ENCODE data around the gene CXCL10.

DNA sequence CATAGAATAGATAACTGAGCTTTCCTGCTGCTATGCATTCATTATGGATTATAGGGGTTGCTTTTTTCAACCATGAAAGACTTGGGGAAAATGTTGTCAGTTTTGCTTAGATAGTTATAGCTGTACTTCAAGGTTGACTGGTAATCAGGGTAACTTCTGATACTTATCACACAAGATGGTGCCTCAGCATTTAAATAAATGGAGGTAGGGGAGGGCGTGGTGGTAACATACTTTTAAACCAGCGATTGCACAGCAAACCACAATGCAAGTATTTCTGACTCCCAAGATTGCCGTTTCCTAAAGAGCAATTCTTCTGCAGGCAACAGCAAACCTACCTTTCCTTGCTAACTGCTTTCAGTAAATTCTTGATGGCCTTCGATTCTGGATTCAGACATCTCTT, 1.3 kb downstream of the CXCL10 start:
- TF ChIP-seq, protein P1, sequence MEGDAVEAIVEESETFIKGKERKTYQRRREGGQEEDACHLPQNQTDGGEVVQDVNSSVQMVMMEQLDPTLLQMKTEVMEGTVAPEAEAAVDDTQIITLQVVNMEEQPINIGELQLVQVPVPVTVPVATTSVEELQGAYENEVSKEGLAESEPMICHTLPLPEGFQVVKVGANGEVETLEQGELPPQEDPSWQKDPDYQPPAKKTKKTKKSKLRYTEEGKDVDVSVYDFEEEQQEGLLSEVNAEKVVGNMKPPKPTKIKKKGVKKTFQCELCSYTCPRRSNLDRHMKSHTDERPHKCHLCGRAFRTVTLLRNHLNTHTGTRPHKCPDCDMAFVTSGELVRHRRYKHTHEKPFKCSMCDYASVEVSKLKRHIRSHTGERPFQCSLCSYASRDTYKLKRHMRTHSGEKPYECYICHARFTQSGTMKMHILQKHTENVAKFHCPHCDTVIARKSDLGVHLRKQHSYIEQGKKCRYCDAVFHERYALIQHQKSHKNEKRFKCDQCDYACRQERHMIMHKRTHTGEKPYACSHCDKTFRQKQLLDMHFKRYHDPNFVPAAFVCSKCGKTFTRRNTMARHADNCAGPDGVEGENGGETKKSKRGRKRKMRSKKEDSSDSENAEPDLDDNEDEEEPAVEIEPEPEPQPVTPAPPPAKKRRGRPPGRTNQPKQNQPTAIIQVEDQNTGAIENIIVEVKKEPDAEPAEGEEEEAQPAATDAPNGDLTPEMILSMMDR (IDR thresholded peaks at IDR 0.05): no peak
- TF ChIP-seq POLR2A (IDR thresholded peaks at IDR 0.05): no peak

All from Peyer's patch (tissue), 4 donors.